Erythroblast (primary cell): ENCODE measurements around the gene CPNE9.

Experiments
- GATA1 ChIP-seq: IDR thresholded peaks from 2 replicates; pipeline ENCODE4 v1.6.1; 2011; ENCODE audit warnings: low read depth, mild to moderate bottlenecking, control low read depth, low read length, moderate library complexity
- POLR2A ChIP-seq: IDR thresholded peaks from 2 replicates; pipeline ENCODE4 v1.6.1; 2011; ENCODE audit warnings: mild to moderate bottlenecking, low read length

DNA sequence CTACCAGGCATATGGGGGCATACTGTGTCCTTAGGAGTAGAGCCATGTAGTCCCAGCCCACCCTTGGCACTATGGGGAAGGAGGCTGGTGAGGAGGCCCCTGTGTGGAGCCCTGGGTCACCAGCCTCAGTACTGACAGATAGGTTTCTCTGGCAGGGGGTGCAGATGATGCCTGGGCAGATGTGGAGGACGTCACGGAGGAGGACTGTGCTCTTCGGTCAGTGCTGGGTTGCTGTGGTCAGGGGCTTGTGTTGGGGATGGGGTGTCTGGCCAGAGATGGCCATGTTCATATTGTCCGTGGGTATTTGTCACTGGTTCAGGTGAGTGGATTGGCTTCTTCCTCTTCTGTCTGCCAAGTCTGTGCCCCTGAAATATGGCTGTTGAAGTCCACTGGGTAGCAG lies 34.4 kb upstream of the CPNE9 start:
- TF ChIP-seq POLR2A (no peak), GATA1 (no peak)
